HT1080 (cell line): ENCODE results near the gene PPIC. TPM values are rescaled to one million over a fixed set of nuclear protein-coding genes. Genes with fewer than 3 reads are reported as not detected.

Source experiments
- small RNA-seq: library from RNA; depleted of rRNA; stranded (forward); fragments of <200 nt; gene quantifications from one replicate; pipeline ENCODE3, GENCODE V24; 2014
- total RNA-seq: library from RNA; depleted of rRNA; stranded (reverse); fragments of >200 nt; shearing (Covaris generic); gene quantifications from 2 replicates; pipeline ENCODE4 v1.2.3, GENCODE V29; 2014; rRNA removed

Gene PPIC
- total RNA-seq, 1 experiment from 2014 or later: 20.9 TPM

Small RNA genes within 50 kb of the gene (small RNA-seq; reads per million reads assigned to genes)
- gene RN7SL689P (not detected), gene RN7SL711P (not detected)

Other genes with a start within 250 kb of the PPIC start
- gene SNX24, start 191.1 kb downstream of the PPIC start, total RNA-seq: 9.3 and 13.6 TPM in 2 replicates
- gene PRDM6, start 52.5 kb upstream of the PPIC start, total RNA-seq: 0.03 and 0.42 TPM in 2 replicates